Heart left ventricle (tissue), 16 donors: Measurements from ENCODE around the gene KCNJ10. TPM values are rescaled to one million over a fixed set of nuclear protein-coding genes. Genes with fewer than 3 reads are reported as not detected.

Experiments
- ATAC-seq, 4 donors: fragments of 200-7000 bp; cut with Tn5 transposase; one replicate each; pipeline ENCODE4 v1.9.1; 2020 to 2022; ENCODE audit warnings: moderate library complexity in 4 of 4, mild to moderate bottlenecking in 3 of 4, moderate number of reproducible peaks in 1 of 4
- DNase-seq, 5 donors: peaks; one replicate each; pipeline ENCODE4 v3.0.0-alpha.2; 2020
- H3K27ac ChIP-seq, 12 donors: fragments of 200-600 bp; sonication (generic) in 4 of 12; one replicate each; pipeline versions ENCODE4 v1.5.0 to v1.8.0; 2016 to 2022; ENCODE audit warnings: mild to moderate bottlenecking in 2 of 12
- H3K27me3 ChIP-seq, 9 donors: fragments of 200-600 bp; sonication (generic) in 2 of 9; one replicate each; pipeline versions ENCODE4 v1.5.1 to v1.8.0; 2016 to 2022; ENCODE audit warnings: mild to moderate bottlenecking in 3 of 9
- H3K36me3 ChIP-seq, 9 donors: fragments of 200-600 bp; sonication (generic) in 2 of 9; one replicate each; pipeline versions ENCODE4 v1.5.0 to v1.8.0; 2018 to 2022; ENCODE audit warnings: mild to moderate bottlenecking in 2 of 9
- H3K4me1 ChIP-seq, 12 donors: fragments of 200-600 bp; sonication (generic) in 4 of 12; one replicate each; pipeline versions ENCODE4 v1.5.0 to v1.8.0; 2016 to 2022; ENCODE audit warnings: mild to moderate bottlenecking in 3 of 12
- H3K4me3 ChIP-seq, 12 donors: fragments of 200-600 bp; sonication (generic) in 4 of 12; one replicate each; pipeline versions ENCODE4 v1.5.0 to v1.8.0; 2017 to 2022; ENCODE audit warnings: mild to moderate bottlenecking in 9 of 12, moderate library complexity in 4 of 12
- H3K9me3 ChIP-seq, 12 donors: fragments of 200-600 bp; sonication (generic) in 4 of 12; one replicate each; pipeline versions ENCODE4 v1.5.0 to v1.8.0; 2016 to 2022; ENCODE audit warnings: mild to moderate bottlenecking in 1 of 12
- POLR2A ChIP-seq, 2 donors: fragments of 450-650 bp; IDR thresholded peaks; one replicate each; pipeline ENCODE4 v1.6.1; 2017; ENCODE audit warnings: antibody characterized with exemption in 2 of 2, mild to moderate bottlenecking in 2 of 2, moderate library complexity in 2 of 2
- WGBS, 4 donors: extraction: QIAGEN DNeasy Blood & Tissue Kit in 2 of 4; methylation state at CpG; one replicate each; pipeline versions ENCODE4 v1.1.5 to v1.1.7; 2013 to 2018; 5-methylcytosine and 5-hydroxymethylcytosine counted together
- intact Hi-C, 10 donors: fragments of 100-400 bp; cut with DNase I; formaldehyde crosslinking; loops; one replicate each; pipeline versions ENCODE4 v1.11.1 to v1.14.2; 2022
- polyA plus RNA-seq, 2 donors: library from polyadenylated mRNA; stranded (reverse); fragments of 200-250 nt; gene quantifications; one replicate each; pipeline ENCODE4 v1.2.3, GENCODE V29; 2013
- total RNA-seq, 9 donors: library from RNA; depleted of rRNA in 2 of 9; stranded (reverse); fragments of >200 nt in 2 of 9; fragmentation: NEBNext Ultra II Directional in 3 of 9; extraction: Animal tissue kit (Norgen Biotek cat#: 25700) in 3 of 9; gene quantifications; one replicate each; pipeline versions ENCODE4 v1.1.0 to v1.2.4, GENCODE V29; 2016 to 2023
- TF ChIP-seq, protein P1 (sequence below), 12 donors: fragments of 200-600 bp; sonication (generic) in 4 of 12; IDR thresholded peaks; one replicate each; pipeline versions ENCODE4 v1.5.0 to v1.8.0; 2018 to 2022; ENCODE audit warnings: antibody characterized with exemption in 12 of 12, mild to moderate bottlenecking in 5 of 12
- donor health status: ischemic (EF 13 %, LVEDD 7.1; RV severe dilation, severe dysfunction).
- donor health status: healthy with polysubstance abuse.
- donor health status: DM: no; HTN: yes; CAD: no.
- donor health status: DM: no; HTN: no; CAD: no.
- donor health status: ischemic (EF 25% LVEDD 6.9; RV normal size, moderate dysfunction).
- donor health status: ischemic (EF 25% LVEDD 5.7; RV mildly dilated, moderate dysfunction).
- donor health status: healthy.
- donor health status: DM: yes; HTN: yes; CAD: no.
- donor health status: ischemic (EF 35%, LVEDD 5.7; RV mildly dilated, moderate dysfunction).
- donor health status: nonischemic (EF 11% LVEDD 7.7; RV severe dilation, severe dysfunction).
- donor health status: DM: yes; HTN: yes; CAD: no.
- donor health status: PGD.
- donor health status: ischemic (EF 29% LVEDD 5.4; RV normal size, mild dysfunction).
- donor health status: nonischemic (EF 23%, LVEDD 6.1; RV moderate dilation, normal function).

Gene KCNJ10
- total and polyA plus RNA-seq, 11 donors = 0.08 to 1.1 (median 0.48) TPM; not detected in 8

GRCh38 chr1:160094806-160095205, 24.8 kb upstream of the KCNJ10 start:
- Histone ChIP-seq H3K27me3 (no peaks in the 10 kb centered on the region), H3K4me1 (peaks cover 7 to 31% (median 19%) of the 10 kb centered on the region in 12 donors), H3K27ac (no peak overlapping the region), H3K4me3 (no peak overlapping the region), H3K36me3 (peaks cover 0 to 48% (median 21%) of the 10 kb centered on the region in 9 donors), H3K9me3 (no peaks in the 10 kb centered on the region)
- intact Hi-C loops = loop anchor here in 4 of 10 donors (5.0 to 10.0 kb wide), 4 partner anchors 157 to 280 kb away; partner anchors contain the start of gene PEX19 (in 1 of the 4)
- ATAC-seq (no peak), DNase-seq (no peak)
- WGBS, 4 donors = 90 to 97% (median 94%) methylated on average over 12 to 14 of the region's 14 CpGs
- TF ChIP-seq, protein P1, sequence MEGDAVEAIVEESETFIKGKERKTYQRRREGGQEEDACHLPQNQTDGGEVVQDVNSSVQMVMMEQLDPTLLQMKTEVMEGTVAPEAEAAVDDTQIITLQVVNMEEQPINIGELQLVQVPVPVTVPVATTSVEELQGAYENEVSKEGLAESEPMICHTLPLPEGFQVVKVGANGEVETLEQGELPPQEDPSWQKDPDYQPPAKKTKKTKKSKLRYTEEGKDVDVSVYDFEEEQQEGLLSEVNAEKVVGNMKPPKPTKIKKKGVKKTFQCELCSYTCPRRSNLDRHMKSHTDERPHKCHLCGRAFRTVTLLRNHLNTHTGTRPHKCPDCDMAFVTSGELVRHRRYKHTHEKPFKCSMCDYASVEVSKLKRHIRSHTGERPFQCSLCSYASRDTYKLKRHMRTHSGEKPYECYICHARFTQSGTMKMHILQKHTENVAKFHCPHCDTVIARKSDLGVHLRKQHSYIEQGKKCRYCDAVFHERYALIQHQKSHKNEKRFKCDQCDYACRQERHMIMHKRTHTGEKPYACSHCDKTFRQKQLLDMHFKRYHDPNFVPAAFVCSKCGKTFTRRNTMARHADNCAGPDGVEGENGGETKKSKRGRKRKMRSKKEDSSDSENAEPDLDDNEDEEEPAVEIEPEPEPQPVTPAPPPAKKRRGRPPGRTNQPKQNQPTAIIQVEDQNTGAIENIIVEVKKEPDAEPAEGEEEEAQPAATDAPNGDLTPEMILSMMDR (IDR thresholded peaks at IDR 0.05) = no peak
- no peak for TF ChIP-seq POLR2A (IDR thresholded peaks at IDR 0.05)

GRCh38 chr1:160094291-160094625, 24.3 kb upstream of the KCNJ10 start:
- ATAC-seq = no peak
- intact Hi-C loops = loop anchor here in 1 of 10 donors (10.0 kb wide), 1 partner anchor 281 kb away; no protein-coding TSS in a partner anchor
- 83 to 90% (median 88%) methylated on average over 4 of the region's 4 CpGs for WGBS, 4 donors

GRCh38 chr1:160093624-160094290, 23.8 kb upstream of the KCNJ10 start:
- Histone ChIP-seq H3K36me3 (peaks cover 0 to 53% (median 22%) of the 10 kb centered on the region in 9 donors), H3K9me3 (no peaks in the 10 kb centered on the region), H3K27me3 (no peaks in the 10 kb centered on the region), H3K4me1 (peaks cover 7 to 24% (median 14%) of the 10 kb centered on the region in 12 donors), H3K27ac (peak overlapping the region in 1 of 12 donors; percentile 2), H3K4me3 (no peak overlapping the region)
- DNase-seq (peak in 1 of 5 donors; percentile 36), ATAC-seq (no peak)
- intact Hi-C loops = loop anchor here in 1 of 10 donors (10.0 kb wide), 1 partner anchor 281 kb away; no protein-coding TSS in a partner anchor
- WGBS, 4 donors = 84 to 88% (median 86%) methylated on average over 15 to 21 of the region's 21 CpGs
- TF ChIP-seq, protein P1 (IDR thresholded peaks at IDR 0.05) = no peak
- no peak for TF ChIP-seq POLR2A (IDR thresholded peaks at IDR 0.05)

More at GRCh38 chr1:160094291-160094625, 24.3 kb upstream of the KCNJ10 start:
- peaks cover 0 to 48% (median 21%) of the 10 kb centered on the region in 9 donors for H3K36me3 ChIP-seq
- no peaks in the 10 kb centered on the region for H3K9me3 ChIP-seq
- no peak for DNase-seq
- no peak overlapping the region for H3K4me3 ChIP-seq
- TF ChIP-seq, protein P1 (IDR thresholded peaks at IDR 0.05) = no peak
- TF ChIP-seq POLR2A (IDR thresholded peaks at IDR 0.05) = no peak
- H3K27me3 ChIP-seq = no peaks in the 10 kb centered on the region
- peak overlapping the region in 1 of 12 donors; percentile 2 for H3K27ac ChIP-seq
- peaks cover 7 to 27% (median 16%) of the 10 kb centered on the region in 12 donors for H3K4me1 ChIP-seq

DNA sequence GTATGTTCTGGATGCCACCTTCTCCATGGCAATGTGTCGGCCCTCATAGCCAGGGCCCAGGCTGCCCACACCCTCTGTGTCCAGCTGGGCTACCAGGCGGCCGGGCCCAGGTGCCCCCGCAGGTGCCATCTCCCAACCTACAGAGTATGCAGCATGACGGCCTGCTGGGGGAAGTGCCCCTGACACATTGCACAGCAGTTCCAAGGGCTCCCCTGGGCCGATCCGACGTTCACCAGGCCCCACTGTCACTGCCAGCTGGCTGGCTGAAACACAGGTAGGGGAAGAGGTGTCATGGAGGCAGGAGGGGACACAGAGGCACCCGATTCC, 23.1 kb upstream of the KCNJ10 start:
- TF ChIP-seq, protein P1 (IDR thresholded peaks at IDR 0.05) = no peak
- no peak for TF ChIP-seq POLR2A (IDR thresholded peaks at IDR 0.05)
- Histone ChIP-seq H3K4me1 (peaks cover 7 to 23% (median 12%) of the 10 kb centered on the region in 12 donors), H3K36me3 (peaks cover 0 to 54% (median 24%) of the 10 kb centered on the region in 9 donors), H3K27me3 (no peaks in the 10 kb centered on the region), H3K9me3 (no peaks in the 10 kb centered on the region), H3K27ac (no peak overlapping the region), H3K4me3 (no peak overlapping the region)
- DNase-seq (no peak), ATAC-seq (no peak)
- WGBS, 4 donors = 70 to 84% (median 80%) methylated on average over 7 to 9 of the region's 9 CpGs
- intact Hi-C loops = loop anchor here in 1 of 10 donors (10.0 kb wide), 1 partner anchor 282 kb away; no protein-coding TSS in a partner anchor
